HEK293T (cell line): ENCODE results near the gene LUC7L3.

Experiments used
- CTBP1 ChIP-seq: fragments of 450-650 bp; IDR thresholded peaks from 2 replicates; pipeline ENCODE4 v1.6.1; 2016; ENCODE audit warnings: borderline replicate concordance
- FOXM1 ChIP-seq: fragments of 450-650 bp; IDR thresholded peaks from 2 replicates; pipeline ENCODE4 v1.6.1; 2017; ENCODE audit warnings: mild to moderate bottlenecking, borderline replicate concordance

DNA sequence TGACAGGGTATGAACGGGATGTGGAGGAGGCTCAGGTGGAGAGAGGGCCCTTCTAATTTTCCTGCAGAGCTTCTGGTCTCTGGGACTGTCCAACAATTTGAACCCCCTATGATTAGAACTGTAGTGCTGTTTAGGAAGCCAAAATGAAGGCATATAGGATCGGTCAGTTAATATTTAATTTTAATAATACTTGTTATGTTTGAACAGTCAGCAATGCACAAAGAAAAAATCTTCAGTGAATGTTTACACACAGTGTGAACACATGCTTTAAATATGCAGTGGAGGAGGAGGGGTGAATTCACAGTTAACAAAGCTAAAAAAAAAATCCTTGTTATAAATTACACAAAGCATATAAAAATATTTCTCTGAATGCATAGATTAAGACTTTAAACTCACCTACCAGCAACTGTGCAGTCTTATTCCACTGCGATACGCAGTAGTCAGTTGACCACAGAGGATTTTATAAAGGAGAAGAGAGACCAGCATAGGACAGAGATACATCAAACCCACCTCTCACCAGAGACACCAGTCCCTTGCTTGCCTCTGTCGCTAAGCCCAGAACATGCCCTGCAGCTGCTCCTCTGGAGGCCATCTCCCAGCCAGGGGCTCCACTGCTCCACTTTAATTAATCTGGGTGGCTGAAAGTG lies 26.2 kb upstream of the LUC7L3 start:
- TF ChIP-seq FOXM1 (no peak), CTBP1 (no peak)
